Measurements from ENCODE around the gene GDF10. TPM values are rescaled to one million over a fixed set of nuclear protein-coding genes. Genes with fewer than 3 reads are reported as not detected.

Gene GDF10
- polyA plus RNA-seq, 1 donor from 2014 or later = 0.66 TPM

- no peak overlapping the region for H2AFZ ChIP-seq (ENCODE audit: low read depth, low read length)
- H3K9me2 ChIP-seq (ENCODE audit: insufficient read depth, low read length) = no peaks in the 10 kb centered on the region
- H3K27me3 ChIP-seq (ENCODE audit: insufficient read depth, low read depth, low read length) = no peaks in the 10 kb centered on the region
- H3K27ac ChIP-seq (ENCODE audit: low read length) = no peak overlapping the region
- TF ChIP-seq SMC3 (conservative IDR thresholded peaks at IDR 0.05; ENCODE audit: poor library complexity) (no peak), TAF1 (IDR thresholded peaks at IDR 0.05; ENCODE audit: low read depth) (no peak), MXI1 (conservative IDR thresholded peaks at IDR 0.05; ENCODE audit: poor library complexity, severe bottlenecking) (no peak), RAD21 (conservative IDR thresholded peaks at IDR 0.05) (no peak), EZH2 (IDR thresholded peaks at IDR 0.05; ENCODE audit: borderline replicate concordance, insufficient read depth, low read length, poor library complexity, severe bottlenecking) (no peak), EP300 (conservative IDR thresholded peaks at IDR 0.05; ENCODE audit: poor library complexity, severe bottlenecking) (no peak), POLR2AphosphoS5 (IDR thresholded peaks at IDR 0.05) (no peak)
- TF ChIP-seq, protein P1, sequence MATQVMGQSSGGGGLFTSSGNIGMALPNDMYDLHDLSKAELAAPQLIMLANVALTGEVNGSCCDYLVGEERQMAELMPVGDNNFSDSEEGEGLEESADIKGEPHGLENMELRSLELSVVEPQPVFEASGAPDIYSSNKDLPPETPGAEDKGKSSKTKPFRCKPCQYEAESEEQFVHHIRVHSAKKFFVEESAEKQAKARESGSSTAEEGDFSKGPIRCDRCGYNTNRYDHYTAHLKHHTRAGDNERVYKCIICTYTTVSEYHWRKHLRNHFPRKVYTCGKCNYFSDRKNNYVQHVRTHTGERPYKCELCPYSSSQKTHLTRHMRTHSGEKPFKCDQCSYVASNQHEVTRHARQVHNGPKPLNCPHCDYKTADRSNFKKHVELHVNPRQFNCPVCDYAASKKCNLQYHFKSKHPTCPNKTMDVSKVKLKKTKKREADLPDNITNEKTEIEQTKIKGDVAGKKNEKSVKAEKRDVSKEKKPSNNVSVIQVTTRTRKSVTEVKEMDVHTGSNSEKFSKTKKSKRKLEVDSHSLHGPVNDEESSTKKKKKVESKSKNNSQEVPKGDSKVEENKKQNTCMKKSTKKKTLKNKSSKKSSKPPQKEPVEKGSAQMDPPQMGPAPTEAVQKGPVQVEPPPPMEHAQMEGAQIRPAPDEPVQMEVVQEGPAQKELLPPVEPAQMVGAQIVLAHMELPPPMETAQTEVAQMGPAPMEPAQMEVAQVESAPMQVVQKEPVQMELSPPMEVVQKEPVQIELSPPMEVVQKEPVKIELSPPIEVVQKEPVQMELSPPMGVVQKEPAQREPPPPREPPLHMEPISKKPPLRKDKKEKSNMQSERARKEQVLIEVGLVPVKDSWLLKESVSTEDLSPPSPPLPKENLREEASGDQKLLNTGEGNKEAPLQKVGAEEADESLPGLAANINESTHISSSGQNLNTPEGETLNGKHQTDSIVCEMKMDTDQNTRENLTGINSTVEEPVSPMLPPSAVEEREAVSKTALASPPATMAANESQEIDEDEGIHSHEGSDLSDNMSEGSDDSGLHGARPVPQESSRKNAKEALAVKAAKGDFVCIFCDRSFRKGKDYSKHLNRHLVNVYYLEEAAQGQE (IDR thresholded peaks at IDR 0.05; ENCODE audit: borderline replicate concordance) = no peak
- TF ChIP-seq, protein P2, sequence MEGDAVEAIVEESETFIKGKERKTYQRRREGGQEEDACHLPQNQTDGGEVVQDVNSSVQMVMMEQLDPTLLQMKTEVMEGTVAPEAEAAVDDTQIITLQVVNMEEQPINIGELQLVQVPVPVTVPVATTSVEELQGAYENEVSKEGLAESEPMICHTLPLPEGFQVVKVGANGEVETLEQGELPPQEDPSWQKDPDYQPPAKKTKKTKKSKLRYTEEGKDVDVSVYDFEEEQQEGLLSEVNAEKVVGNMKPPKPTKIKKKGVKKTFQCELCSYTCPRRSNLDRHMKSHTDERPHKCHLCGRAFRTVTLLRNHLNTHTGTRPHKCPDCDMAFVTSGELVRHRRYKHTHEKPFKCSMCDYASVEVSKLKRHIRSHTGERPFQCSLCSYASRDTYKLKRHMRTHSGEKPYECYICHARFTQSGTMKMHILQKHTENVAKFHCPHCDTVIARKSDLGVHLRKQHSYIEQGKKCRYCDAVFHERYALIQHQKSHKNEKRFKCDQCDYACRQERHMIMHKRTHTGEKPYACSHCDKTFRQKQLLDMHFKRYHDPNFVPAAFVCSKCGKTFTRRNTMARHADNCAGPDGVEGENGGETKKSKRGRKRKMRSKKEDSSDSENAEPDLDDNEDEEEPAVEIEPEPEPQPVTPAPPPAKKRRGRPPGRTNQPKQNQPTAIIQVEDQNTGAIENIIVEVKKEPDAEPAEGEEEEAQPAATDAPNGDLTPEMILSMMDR (IDR thresholded peaks at IDR 0.05; ENCODE audit: poor library complexity, severe bottlenecking) = no peak
- H3K36me3 ChIP-seq (ENCODE audit: insufficient read depth, low read length) = no peaks in the 10 kb centered on the region
- no peaks in the 10 kb centered on the region for H3F3A ChIP-seq (ENCODE audit: insufficient read depth, low read length, poor library complexity, severe bottlenecking)
- no peaks in the 10 kb centered on the region for H3K79me2 ChIP-seq (replicated peaks; ENCODE audit: insufficient read depth, low read length)
- no peak overlapping the region for H3K4me2 ChIP-seq (ENCODE audit: low read length)
- H3K4me3 ChIP-seq (ENCODE audit: low read length) = no peak overlapping the region
- H3K9me3 ChIP-seq (ENCODE audit: low read length) = no peaks in the 10 kb centered on the region
- H4K20me1 ChIP-seq (ENCODE audit: insufficient read depth) = no peaks in the 10 kb centered on the region
- H3K9ac ChIP-seq (ENCODE audit: low read length) = no peak overlapping the region
Measured at GRCh38 chr10:47339759-47340607, 40.0 kb downstream of the GDF10 start.

GRCh38 chr10:47340608-47341170 lies 40.7 kb downstream of the GDF10 start:
- Histone ChIP-seq H3K9ac (ENCODE audit: low read length) (no peak overlapping the region), H4K20me1 (ENCODE audit: insufficient read depth) (no peaks in the 10 kb centered on the region), H3F3A (ENCODE audit: insufficient read depth, low read length, poor library complexity, severe bottlenecking) (no peaks in the 10 kb centered on the region), H3K9me2 (ENCODE audit: insufficient read depth, low read length) (no peaks in the 10 kb centered on the region), H3K36me3 (ENCODE audit: insufficient read depth, low read length) (no peaks in the 10 kb centered on the region), H3K27ac (ENCODE audit: low read length) (no peak overlapping the region), H3K79me2 (replicated peaks; ENCODE audit: insufficient read depth, low read length) (no peaks in the 10 kb centered on the region), H2AFZ (ENCODE audit: low read depth, low read length) (no peak overlapping the region), H3K9me3 (ENCODE audit: low read length) (no peaks in the 10 kb centered on the region), H3K27me3 (ENCODE audit: insufficient read depth, low read depth, low read length) (no peaks in the 10 kb centered on the region), H3K4me2 (ENCODE audit: low read length) (no peak overlapping the region), H3K4me3 (ENCODE audit: low read length) (no peak overlapping the region)
- TF ChIP-seq, protein P1 (IDR thresholded peaks at IDR 0.05; ENCODE audit: borderline replicate concordance) = no peak
- TF ChIP-seq EP300 (conservative IDR thresholded peaks at IDR 0.05; ENCODE audit: poor library complexity, severe bottlenecking) (no peak), SMC3 (conservative IDR thresholded peaks at IDR 0.05; ENCODE audit: poor library complexity) (peak; percentile 62), MXI1 (conservative IDR thresholded peaks at IDR 0.05; ENCODE audit: poor library complexity, severe bottlenecking) (no peak), TAF1 (IDR thresholded peaks at IDR 0.05; ENCODE audit: low read depth) (no peak), RAD21 (conservative IDR thresholded peaks at IDR 0.05) (peak; percentile 59), EZH2 (IDR thresholded peaks at IDR 0.05; ENCODE audit: borderline replicate concordance, insufficient read depth, low read length, poor library complexity, severe bottlenecking) (no peak), POLR2AphosphoS5 (IDR thresholded peaks at IDR 0.05) (no peak)
- TF ChIP-seq, protein P2 (IDR thresholded peaks at IDR 0.05; ENCODE audit: poor library complexity, severe bottlenecking) = peak; percentile 68

All from neural cell (in vitro differentiated cells).